ENCODE data around the gene MIS18A.

GRCh38 chr21:32298658-32299081 lies 19.8 kb upstream of the MIS18A start, which contains the start of gene MRAP:
- TF ChIP-seq CTCF (conservative IDR thresholded peaks at IDR 0.05; ENCODE audit: low read length) (no peak), EZH2phosphoT487 (IDR thresholded peaks at IDR 0.05; ENCODE audit: borderline replicate concordance) (no peak)
